Skeletal muscle cell (primary cell): ENCODE data around the gene GLI2.
A peak's percentile ranks its signal among the peaks of the same experiment; 100 is the strongest.

Experiments
- DNase-seq: peaks from one replicate; pipeline ENCODE4 v3.0.0-alpha.2; 2010; ENCODE audit warnings: low read depth
- H3K4me3 ChIP-seq: 2 replicates; pipeline ENCODE4 v1.5.1; 2011; ENCODE audit warnings: low read depth, mild to moderate bottlenecking, control low read depth, low read length, moderate library complexity

GLI2 gene

GRCh38 chr2:120766470-120767351 lies 31.0 kb downstream of the GLI2 start:
- no peak overlapping the region for H3K4me3 ChIP-seq
- DNase-seq: no peak

- no peak overlapping the region for H3K4me3 ChIP-seq
- DNase-seq: no peak
Measured at GRCh38 chr2:120767486-120768005, 31.9 kb downstream of the GLI2 start.

GRCh38 chr2:120768112-120769048 lies 32.7 kb downstream of the GLI2 start:
- no peak for DNase-seq
- H3K4me3 ChIP-seq: no peak overlapping the region

- H3K4me3 ChIP-seq: no peak overlapping the region
- DNase-seq: no peak
Measured at GRCh38 chr2:120769076-120769786, 33.6 kb downstream of the GLI2 start.

- DNase-seq: no peak
- H3K4me3 ChIP-seq: no peak overlapping the region
Measured at GRCh38 chr2:120769787-120770120, 34.1 kb downstream of the GLI2 start.

GRCh38 chr2:120770176-120770575 lies 34.5 kb downstream of the GLI2 start:
- no peak overlapping the region for H3K4me3 ChIP-seq
- no peak for DNase-seq

- H3K4me3 ChIP-seq: no peak overlapping the region
- no peak for DNase-seq
Measured at GRCh38 chr2:120770641-120771040, 35.0 kb downstream of the GLI2 start.

GRCh38 chr2:120771111-120771780 lies 35.6 kb downstream of the GLI2 start:
- DNase-seq: peak; percentile 89
- H3K4me3 ChIP-seq: no peak overlapping the region

- DNase-seq: no peak
Measured at GRCh38 chr2:120771781-120772208, 36.1 kb downstream of the GLI2 start.

GRCh38 chr2:120772261-120772660 lies 36.6 kb downstream of the GLI2 start:
- H3K4me3 ChIP-seq: no peak overlapping the region
- no peak for DNase-seq

More at GRCh38 chr2:120771781-120772208, 36.1 kb downstream of the GLI2 start:
- no peak overlapping the region for H3K4me3 ChIP-seq

GRCh38 chr2:120773186-120773800 lies 37.6 kb downstream of the GLI2 start:
- H3K4me3 ChIP-seq: no peak overlapping the region
- no peak for DNase-seq

- H3K4me3 ChIP-seq: no peak overlapping the region
Measured at GRCh38 chr2:120774557-120775160, 39.0 kb downstream of the GLI2 start.

GRCh38 chr2:120775194-120775593 lies 39.5 kb downstream of the GLI2 start:
- no peak overlapping the region for H3K4me3 ChIP-seq
- no peak for DNase-seq

More at GRCh38 chr2:120774557-120775160, 39.0 kb downstream of the GLI2 start:
- DNase-seq: no peak

- no peak for DNase-seq
- H3K4me3 ChIP-seq: no peak overlapping the region
Measured at GRCh38 chr2:120775801-120776589, 40.3 kb downstream of the GLI2 start.

GRCh38 chr2:120776649-120777048 lies 41.0 kb downstream of the GLI2 start:
- no peak for DNase-seq
- no peak overlapping the region for H3K4me3 ChIP-seq

GRCh38 chr2:120777170-120777751 lies 41.6 kb downstream of the GLI2 start:
- no peak for DNase-seq
- no peak overlapping the region for H3K4me3 ChIP-seq

GRCh38 chr2:120777787-120778186 lies 42.1 kb downstream of the GLI2 start:
- H3K4me3 ChIP-seq: no peak overlapping the region
- no peak for DNase-seq
